ENCODE measurements around the gene SLC38A6.
A peak's percentile ranks its signal among the peaks of the same experiment; 100 is the strongest.

SLC38A6 gene

GRCh38 chr14:60981633-60982455 lies 799 bp downstream of the SLC38A6 start:
- no peak for DNase-seq

GRCh38 chr14:60984196-60984595 lies 3.2 kb downstream of the SLC38A6 start:
- no peak for DNase-seq

GRCh38 chr14:60986500-60986899 lies 5.5 kb downstream of the SLC38A6 start:
- DNase-seq = no peak

GRCh38 chr14:60989599-60989998 lies 8.6 kb downstream of the SLC38A6 start:
- no peak for DNase-seq

GRCh38 chr14:60998617-60999016 lies 17.6 kb downstream of the SLC38A6 start:
- DNase-seq = no peak

- no peak for DNase-seq
Measured at GRCh38 chr14:60999536-60999935, 18.5 kb downstream of the SLC38A6 start.

GRCh38 chr14:61003571-61003970 lies 22.5 kb downstream of the SLC38A6 start:
- no peak for DNase-seq

- no peak for DNase-seq
Measured at GRCh38 chr14:61019537-61019936, 38.5 kb downstream of the SLC38A6 start.

- peak; percentile 18 for DNase-seq
Measured at GRCh38 chr14:61025251-61026223, 44.5 kb downstream of the SLC38A6 start.

- no peak for DNase-seq
Measured at GRCh38 chr14:61026526-61026925, 45.5 kb downstream of the SLC38A6 start.

- DNase-seq = no peak
Measured at GRCh38 chr14:61031026-61031425, 50.0 kb downstream of the SLC38A6 start.

GRCh38 chr14:61033054-61033453 lies 52.0 kb downstream of the SLC38A6 start:
- no peak for DNase-seq

- no peak for DNase-seq
Measured at GRCh38 chr14:61033855-61034254, 52.8 kb downstream of the SLC38A6 start.

GRCh38 chr14:61034416-61035120 lies 53.5 kb downstream of the SLC38A6 start:
- DNase-seq = no peak

- DNase-seq = no peak
Measured at GRCh38 chr14:61037215-61037614, 56.2 kb downstream of the SLC38A6 start.

- DNase-seq = no peak
Measured at GRCh38 chr14:61041704-61042103, 60.7 kb downstream of the SLC38A6 start.

GRCh38 chr14:61042220-61042619 lies 61.2 kb downstream of the SLC38A6 start:
- no peak for DNase-seq

- no peak for DNase-seq
Measured at GRCh38 chr14:61043506-61043905, 62.5 kb downstream of the SLC38A6 start.

- no peak for DNase-seq
Measured at GRCh38 chr14:61047021-61047420, 66.0 kb downstream of the SLC38A6 start.

GRCh38 chr14:61048640-61049039 lies 67.6 kb downstream of the SLC38A6 start:
- DNase-seq = no peak

GRCh38 chr14:61050417-61050816 lies 69.4 kb downstream of the SLC38A6 start:
- no peak for DNase-seq

- DNase-seq = no peak
Measured at GRCh38 chr14:61051051-61051450, 70.0 kb downstream of the SLC38A6 start.

GRCh38 chr14:61051621-61052020 lies 70.6 kb downstream of the SLC38A6 start:
- DNase-seq = no peak

Measured in GDM1 (cell line).